ENCODE results near the gene IL1R1. TPM values are rescaled to one million over a fixed set of nuclear protein-coding genes. Genes with fewer than 3 reads are reported as not detected.

The IL1R1 gene
- total RNA-seq, 1 donor from 2014 or later = 0.39 TPM

GRCh38 chr2:102168026-102168771 lies 25.7 kb downstream of the IL1R1 start:
- intact Hi-C loops (cut with micrococcal nuclease) = no loop called here

- intact Hi-C loops (cut with micrococcal nuclease) = no loop called here
Observed at GRCh38 chr2:102171946-102172345, 29.4 kb downstream of the IL1R1 start.

- intact Hi-C loops (cut with micrococcal nuclease) = no loop called here
Observed at GRCh38 chr2:102172745-102173144, 30.2 kb downstream of the IL1R1 start.

GRCh38 chr2:102176172-102176571 lies 33.6 kb downstream of the IL1R1 start:
- intact Hi-C loops (cut with micrococcal nuclease) = no loop called here

- intact Hi-C loops (cut with micrococcal nuclease) = no loop called here
Observed at GRCh38 chr2:102177814-102178478, 35.4 kb downstream of the IL1R1 start.

GRCh38 chr2:102179061-102179460 lies 36.5 kb downstream of the IL1R1 start:
- intact Hi-C loops (cut with micrococcal nuclease) = no loop called here

- intact Hi-C loops (cut with micrococcal nuclease) = no loop called here
Observed at GRCh38 chr2:102179788-102180686, 37.5 kb downstream of the IL1R1 start.

- intact Hi-C loops (cut with micrococcal nuclease) = no loop called here
Observed at GRCh38 chr2:102180687-102180999, 38.1 kb downstream of the IL1R1 start.

- intact Hi-C loops (cut with micrococcal nuclease) = no loop called here
Observed at GRCh38 chr2:102181376-102181775, 38.8 kb downstream of the IL1R1 start.

- intact Hi-C loops (cut with micrococcal nuclease) = no loop called here
Observed at GRCh38 chr2:102181919-102182635, 39.5 kb downstream of the IL1R1 start.

- intact Hi-C loops (cut with micrococcal nuclease) = no loop called here
Observed at GRCh38 chr2:102184018-102184417, 41.5 kb downstream of the IL1R1 start.

GRCh38 chr2:102184568-102184967 lies 42.0 kb downstream of the IL1R1 start:
- intact Hi-C loops (cut with micrococcal nuclease) = no loop called here

- intact Hi-C loops (cut with micrococcal nuclease) = loop anchor here (1.0 to 5.0 kb wide), 4 partner anchors 55 to 264 kb away; no protein-coding TSS in a partner anchor
Observed at GRCh38 chr2:102185347-102185746, 42.8 kb downstream of the IL1R1 start.

- intact Hi-C loops (cut with micrococcal nuclease) = loop anchor here (5.0 kb wide), 1 partner anchor 165 kb away; no protein-coding TSS in a partner anchor
Observed at GRCh38 chr2:102186791-102187495, 44.4 kb downstream of the IL1R1 start, which contains the start of gene IL1RL2. Gene IL1RL2, plus strand, starts transcription at chr2:102187023. Its CDS starts 845 bp downstream, at chr2:102187868.

- intact Hi-C loops (cut with micrococcal nuclease) = loop anchor here (5.0 kb wide), 1 partner anchor 165 kb away; no protein-coding TSS in a partner anchor
Observed at GRCh38 chr2:102187496-102188150, 45.1 kb downstream of the IL1R1 start.

- intact Hi-C loops (cut with micrococcal nuclease) = no loop called here
Observed at GRCh38 chr2:102190430-102191107, 48.0 kb downstream of the IL1R1 start.

- intact Hi-C loops (cut with micrococcal nuclease) = no loop called here
Observed at GRCh38 chr2:102191501-102191900, 49.0 kb downstream of the IL1R1 start.

GRCh38 chr2:102193074-102193473 lies 50.5 kb downstream of the IL1R1 start:
- intact Hi-C loops (cut with micrococcal nuclease) = no loop called here

GRCh38 chr2:102194609-102195268 lies 52.2 kb downstream of the IL1R1 start:
- intact Hi-C loops (cut with micrococcal nuclease) = no loop called here
